ENCODE measurements around the gene TMCO2.
"Not testable (repeated sequence)": the region's sequence is repeated elsewhere in the genome, so short reads cannot be mapped to it uniquely, and the experiment has no call there.

TMCO2 gene

GRCh38 chr1:40247655-40248054, at the start of gene TMCO2:
TSS of gene TMCO2 (plus strand) at chr1:40247937. CDS start at chr1:40247994, 57 bp downstream.
- DNase-seq, result no peak

- DNase-seq, result no peak
Observed at GRCh38 chr1:40199126-40199525, 48.6 kb upstream of the TMCO2 start.

- no peak for DNase-seq
Observed at GRCh38 chr1:40204856-40205255, 42.9 kb upstream of the TMCO2 start.

GRCh38 chr1:40210511-40211204, 37.1 kb upstream of the TMCO2 start:
- DNase-seq, result no peak

- no peak for DNase-seq
Observed at GRCh38 chr1:40218333-40218732, 29.4 kb upstream of the TMCO2 start.

- DNase-seq, result not testable (repeated sequence)
Observed at GRCh38 chr1:40221471-40221905, 26.2 kb upstream of the TMCO2 start.

- no peak for DNase-seq
Observed at GRCh38 chr1:40221977-40222772, 25.6 kb upstream of the TMCO2 start.

GRCh38 chr1:40224040-40224439, 23.7 kb upstream of the TMCO2 start:
- DNase-seq, result no peak

- DNase-seq, result no peak
Observed at GRCh38 chr1:40226192-40226591, 21.5 kb upstream of the TMCO2 start.

- DNase-seq, result no peak
Observed at GRCh38 chr1:40232444-40232843, 15.3 kb upstream of the TMCO2 start.

- no peak for DNase-seq
Observed at GRCh38 chr1:40239626-40240025, 8.1 kb upstream of the TMCO2 start.

- DNase-seq, result no peak
Observed at GRCh38 chr1:40240390-40240789, 7.3 kb upstream of the TMCO2 start.

GRCh38 chr1:40241362-40241761, 6.4 kb upstream of the TMCO2 start:
- DNase-seq, result no peak

GRCh38 chr1:40243351-40243750, 4.4 kb upstream of the TMCO2 start:
- no peak for DNase-seq

GRCh38 chr1:40244138-40244744, 3.5 kb upstream of the TMCO2 start:
- no peak for DNase-seq

GRCh38 chr1:40245686-40246085, 2.1 kb upstream of the TMCO2 start:
- no peak for DNase-seq

GRCh38 chr1:40248412-40248811, 675 bp downstream of the TMCO2 start:
- DNase-seq, result no peak

GRCh38 chr1:40251456-40251855, 3.7 kb downstream of the TMCO2 start:
- DNase-seq, result no peak

GRCh38 chr1:40252601-40253000, 4.9 kb downstream of the TMCO2 start:
- DNase-seq, result no peak

GRCh38 chr1:40255231-40255630, 7.5 kb downstream of the TMCO2 start:
- no peak for DNase-seq

GRCh38 chr1:40256401-40257084, 8.8 kb downstream of the TMCO2 start:
- no peak for DNase-seq

GRCh38 chr1:40257313-40257687, 9.6 kb downstream of the TMCO2 start:
- no peak for DNase-seq

- DNase-seq, result peak; percentile 94
Observed at GRCh38 chr1:40257688-40258444, 10.1 kb downstream of the TMCO2 start, which contains the start of gene ZMPSTE24. TSS of gene ZMPSTE24 (plus strand) at chr1:40258236. CDS start at chr1:40258272, 36 bp downstream.

All from T1000 (cell line).